ENCODE data around the gene CHID1.

The CHID1 gene

DNA sequence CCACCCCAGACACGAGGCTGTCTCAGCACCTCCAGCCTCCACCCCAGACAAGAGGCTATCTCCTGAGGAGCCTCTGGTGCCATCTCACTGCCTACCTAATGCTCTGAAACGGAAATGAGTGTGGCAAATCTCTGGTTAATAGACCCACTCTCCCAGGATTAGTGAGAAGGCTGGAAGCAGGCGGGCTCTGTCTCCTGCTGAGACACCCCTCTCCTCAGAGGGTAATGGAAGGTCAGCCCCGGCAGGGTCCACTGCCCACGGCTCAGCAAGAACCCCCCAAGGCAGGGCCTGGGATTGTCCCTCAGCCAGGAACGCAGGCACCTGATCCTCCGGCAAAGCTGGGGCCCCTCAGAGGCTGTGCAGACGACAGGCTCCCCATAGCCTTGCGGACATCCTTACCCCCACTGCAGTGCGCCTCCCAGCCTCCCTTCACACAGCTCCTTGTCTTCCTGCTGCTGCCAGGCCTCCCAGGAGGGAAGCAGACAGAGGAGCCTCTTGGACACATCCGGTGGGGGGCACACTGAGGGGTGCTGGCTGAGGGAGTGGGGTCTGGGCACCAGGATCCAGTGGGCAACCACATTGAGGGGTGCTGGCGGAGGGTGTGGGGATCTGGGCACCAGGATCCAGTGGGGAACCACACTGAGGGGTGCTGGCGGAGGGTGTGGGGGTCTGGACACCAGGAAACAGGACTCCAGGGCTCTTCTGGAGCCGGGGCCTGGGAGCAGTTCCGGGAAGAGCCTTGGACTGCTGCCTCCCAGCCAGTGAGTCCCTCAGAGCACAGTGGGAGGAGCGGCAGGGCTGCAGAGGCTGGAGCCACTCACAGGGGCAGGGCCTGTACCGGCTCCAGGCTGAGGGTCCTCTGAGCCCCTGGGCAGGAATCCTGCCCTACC is 13.1 kb downstream of the CHID1 start:
- CTCF ChIA-PET = interaction anchor here (1.0 to 1.1 kb wide), 2 partner anchors 14 to 54 kb away, joined by 3 read pairs; no protein-coding TSS in a partner anchor
- no peak for DNase-seq (ENCODE audit: extremely low spot score)
- POLR2A ChIA-PET = interaction anchor here (0.7 to 1.4 kb wide), 2 partner anchors 13 to 88 kb away, joined by 3 to 7 read pairs; partner anchors contain the start of gene CHID1
- TF ChIP-seq ARNT (IDR thresholded peaks at IDR 0.05) = no peak
- no peak for TF ChIP-seq SP1 (IDR thresholded peaks at IDR 0.05)
- no peak for TF ChIP-seq SUZ12 (IDR thresholded peaks at IDR 0.05)
- no peak for TF ChIP-seq LEF1 (IDR thresholded peaks at IDR 0.05; ENCODE audit: borderline replicate concordance)
- TF ChIP-seq PKNOX1 (IDR thresholded peaks at IDR 0.05) = no peak
- TF ChIP-seq ZNF384 (IDR thresholded peaks at IDR 0.05) = no peak

GRCh38 chr11:895331-896110 is 15.1 kb downstream of the CHID1 start:
- DNase-seq (ENCODE audit: extremely low spot score) = no peak
- POLR2A ChIA-PET = interaction anchor here (0.8 kb wide), 1 partner anchor 76 kb away, joined by 3 read pairs; the partner anchor contains the start of gene PNPLA2

DNA sequence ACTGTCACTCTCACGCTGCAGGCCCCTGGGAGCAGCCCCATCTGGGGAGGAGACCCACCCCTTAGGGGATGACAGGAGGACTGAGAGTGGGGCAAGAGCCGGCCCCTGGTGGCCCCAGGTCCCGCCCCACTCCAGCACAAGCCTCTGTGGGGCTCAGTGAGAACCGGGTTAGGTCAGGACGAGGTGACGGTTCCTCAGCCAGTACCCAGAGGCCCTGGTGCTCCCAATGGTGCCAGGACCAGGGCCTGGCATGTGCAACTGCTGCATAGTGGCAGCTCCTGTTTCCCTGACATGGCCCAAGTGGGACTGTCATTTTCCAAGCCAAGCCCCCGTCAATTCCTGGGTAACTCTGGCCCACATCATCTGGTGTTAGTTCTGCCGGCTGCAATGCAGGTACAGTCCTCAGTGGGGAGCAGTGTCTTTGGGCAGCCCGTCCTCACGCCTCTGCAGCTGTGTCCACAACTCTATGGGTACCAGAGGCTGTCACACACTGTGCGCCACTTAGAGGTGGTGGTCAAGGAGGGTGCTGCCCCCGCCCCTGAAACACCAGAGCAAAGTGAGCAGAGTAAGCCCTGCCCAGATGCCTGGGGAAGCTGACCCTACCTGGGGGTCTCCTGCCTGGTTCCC is 15.9 kb downstream of the CHID1 start:
- CTCF ChIA-PET = interaction anchor here (0.8 kb wide), 1 partner anchor 15 kb away, joined by 7 read pairs; the partner anchor contains the start of gene CHID1
- DNase-seq (ENCODE audit: extremely low spot score) = no peak
- POLR2A ChIA-PET = interaction anchor here (0.8 kb wide), 1 partner anchor 76 kb away, joined by 3 read pairs; the partner anchor contains the start of gene PNPLA2
- TF ChIP-seq ZNF384 (IDR thresholded peaks at IDR 0.05) (no peak), SP1 (IDR thresholded peaks at IDR 0.05) (no peak), TARDBP (IDR thresholded peaks at IDR 0.05) (no peak), BHLHE40 (IDR thresholded peaks at IDR 0.05; ENCODE audit: borderline replicate concordance) (no peak), HDGF (IDR thresholded peaks at IDR 0.05; ENCODE audit: borderline replicate concordance) (no peak), FOXA1 (IDR thresholded peaks at IDR 0.05) (no peak), NFRKB (IDR thresholded peaks at IDR 0.05) (no peak), SUZ12 (IDR thresholded peaks at IDR 0.05) (no peak), PKNOX1 (IDR thresholded peaks at IDR 0.05) (no peak), LEF1 (IDR thresholded peaks at IDR 0.05; ENCODE audit: borderline replicate concordance) (no peak), ELF4 (IDR thresholded peaks at IDR 0.05) (no peak), L3MBTL2 (conservative IDR thresholded peaks at IDR 0.05) (no peak), FOXK2 (IDR thresholded peaks at IDR 0.05) (no peak), ARNT (IDR thresholded peaks at IDR 0.05) (no peak), FOXM1 (IDR thresholded peaks at IDR 0.05; ENCODE audit: borderline replicate concordance) (no peak), CTBP1 (IDR thresholded peaks at IDR 0.05; ENCODE audit: borderline replicate concordance) (no peak)

More at GRCh38 chr11:895331-896110, 15.1 kb downstream of the CHID1 start:
- CTCF ChIA-PET = no interaction called here
- TF ChIP-seq ELF4 (IDR thresholded peaks at IDR 0.05) (no peak), SUZ12 (IDR thresholded peaks at IDR 0.05) (no peak), LEF1 (IDR thresholded peaks at IDR 0.05; ENCODE audit: borderline replicate concordance) (no peak), PKNOX1 (IDR thresholded peaks at IDR 0.05) (no peak), ZNF384 (IDR thresholded peaks at IDR 0.05) (no peak), CTBP1 (IDR thresholded peaks at IDR 0.05; ENCODE audit: borderline replicate concordance) (no peak), NFRKB (IDR thresholded peaks at IDR 0.05) (no peak), TARDBP (IDR thresholded peaks at IDR 0.05) (no peak), FOXA1 (IDR thresholded peaks at IDR 0.05) (no peak), BHLHE40 (IDR thresholded peaks at IDR 0.05; ENCODE audit: borderline replicate concordance) (no peak), L3MBTL2 (conservative IDR thresholded peaks at IDR 0.05) (no peak), FOXM1 (IDR thresholded peaks at IDR 0.05; ENCODE audit: borderline replicate concordance) (no peak), HDGF (IDR thresholded peaks at IDR 0.05; ENCODE audit: borderline replicate concordance) (no peak), ARNT (IDR thresholded peaks at IDR 0.05) (no peak), FOXK2 (IDR thresholded peaks at IDR 0.05) (no peak), SP1 (IDR thresholded peaks at IDR 0.05) (no peak)

DNA sequence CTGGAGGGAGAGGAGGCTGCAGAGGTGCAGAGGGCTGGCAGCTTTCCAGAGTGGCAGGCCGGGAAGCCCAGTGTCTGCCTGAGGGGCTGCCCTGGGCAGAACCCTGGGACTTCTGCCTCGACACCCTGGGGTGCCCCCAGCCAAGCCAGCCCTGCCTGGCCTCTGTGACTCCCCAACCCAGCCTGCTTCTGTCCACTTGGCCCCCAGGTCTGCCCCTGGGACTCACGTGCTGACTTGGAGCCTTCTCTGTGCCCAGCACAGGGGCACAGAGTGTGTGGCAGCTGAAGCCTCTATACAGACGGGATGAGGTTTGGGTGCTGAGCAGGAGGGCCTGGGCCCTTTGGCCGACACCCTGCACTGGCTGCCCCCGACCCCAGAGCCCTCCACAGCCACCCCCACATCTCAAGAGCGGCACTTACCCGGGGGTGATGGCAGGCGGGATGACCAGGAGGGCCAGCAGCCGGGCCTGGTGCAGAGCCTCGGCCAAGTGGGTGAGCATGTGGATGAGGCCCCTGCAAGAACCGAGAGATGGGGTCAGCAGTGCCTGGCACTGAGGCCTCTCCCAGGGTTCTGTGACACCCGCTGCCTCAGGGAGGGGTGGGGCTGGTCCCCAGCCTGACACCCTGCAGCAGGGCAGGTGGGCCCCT is 17.5 kb downstream of the CHID1 start:
- DNase-seq (ENCODE audit: extremely low spot score) = no peak
- TF ChIP-seq ELF4 (IDR thresholded peaks at IDR 0.05) (no peak), ARNT (IDR thresholded peaks at IDR 0.05) (no peak), FOXK2 (IDR thresholded peaks at IDR 0.05) (no peak), L3MBTL2 (conservative IDR thresholded peaks at IDR 0.05) (no peak), BHLHE40 (IDR thresholded peaks at IDR 0.05; ENCODE audit: borderline replicate concordance) (no peak), TARDBP (IDR thresholded peaks at IDR 0.05) (no peak), SP1 (IDR thresholded peaks at IDR 0.05) (no peak), HDGF (IDR thresholded peaks at IDR 0.05; ENCODE audit: borderline replicate concordance) (no peak), PKNOX1 (IDR thresholded peaks at IDR 0.05) (no peak), LEF1 (IDR thresholded peaks at IDR 0.05; ENCODE audit: borderline replicate concordance) (no peak), CTBP1 (IDR thresholded peaks at IDR 0.05; ENCODE audit: borderline replicate concordance) (no peak), SUZ12 (IDR thresholded peaks at IDR 0.05) (no peak), ZNF384 (IDR thresholded peaks at IDR 0.05) (no peak), FOXM1 (IDR thresholded peaks at IDR 0.05; ENCODE audit: borderline replicate concordance) (no peak), NFRKB (IDR thresholded peaks at IDR 0.05) (no peak)
- ChIA-PET POLR2A (no interaction called here), CTCF (no interaction called here)

Data from HEK293T (cell line).